GM18517 (cell line): ENCODE results near the gene MOGAT2.

Experiments
- ATAC-seq: cut with Tn5 transposase; IDR thresholded peaks from one replicate; pipeline ENCODE4 v1.9.1; 2021; ENCODE audit warnings: mild to moderate bottlenecking, moderate library complexity; ENCODE audit not compliant: unreplicated experiment

The MOGAT2 gene

GRCh38 chr11:75777461-75778110 lies 59.9 kb downstream of the MOGAT2 start:
- no peak for ATAC-seq

DNA sequence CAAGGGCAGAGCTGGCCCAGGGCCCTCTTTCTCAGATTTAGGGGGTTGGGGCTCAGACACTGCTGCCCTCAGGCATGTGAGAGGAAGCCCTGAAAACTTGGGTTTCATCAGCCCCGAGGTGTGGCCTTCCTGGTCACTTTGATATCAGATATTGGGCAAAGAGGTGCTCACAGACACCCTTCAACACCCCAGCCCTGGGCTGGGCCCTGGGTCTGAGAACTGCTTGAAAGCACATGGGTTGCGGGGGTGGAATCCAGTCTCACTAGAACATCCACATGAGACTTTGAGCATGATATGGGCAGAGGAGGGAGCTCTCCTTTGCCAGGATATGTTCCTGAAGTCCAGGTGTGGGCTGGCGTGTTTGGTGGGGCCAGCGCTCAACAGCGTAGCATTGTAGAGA lies 61.3 kb downstream of the MOGAT2 start:
- ATAC-seq: no peak

GRCh38 chr11:75779960-75780359 lies 62.3 kb downstream of the MOGAT2 start:
- ATAC-seq: no peak

DNA sequence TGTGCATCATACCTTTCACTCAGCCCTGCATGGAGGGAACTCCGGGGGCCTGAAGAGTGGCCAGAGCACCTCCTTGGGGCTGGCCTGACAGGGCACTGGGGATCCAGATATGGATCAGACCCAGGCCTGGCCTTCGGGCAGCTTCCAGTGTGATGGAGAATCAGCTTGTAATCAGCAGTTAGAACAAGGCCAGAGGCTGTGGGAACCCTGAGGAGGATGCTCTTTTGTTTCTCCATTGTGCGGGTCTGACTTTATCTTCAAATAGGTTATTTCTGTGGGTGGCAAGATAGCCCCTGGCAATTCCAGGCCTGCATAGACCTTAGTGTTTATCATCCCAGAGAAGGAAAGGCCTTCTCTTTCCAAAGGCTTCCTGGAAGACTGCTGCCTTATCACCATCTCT lies 63.2 kb downstream of the MOGAT2 start:
- no peak for ATAC-seq

DNA sequence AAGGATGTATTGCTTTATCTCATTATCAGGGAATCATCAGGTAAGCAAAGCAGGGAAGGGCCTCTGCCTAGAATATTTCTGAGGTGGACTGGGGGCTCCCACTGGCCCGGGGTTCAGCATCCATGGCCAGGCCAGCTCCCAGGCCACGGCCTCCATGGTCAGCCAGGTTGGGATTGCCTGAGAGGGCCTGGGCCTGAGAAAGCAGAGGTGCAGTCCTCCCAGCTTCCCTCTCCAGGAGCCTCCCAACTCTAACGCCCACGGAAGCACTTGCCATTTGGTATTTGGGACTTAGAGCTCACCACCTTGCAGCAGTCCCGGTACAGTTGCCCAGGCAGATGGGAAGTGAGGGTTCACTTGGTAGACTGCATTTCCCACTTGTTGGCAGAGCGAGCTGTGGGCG lies 63.7 kb downstream of the MOGAT2 start:
- ATAC-seq: no peak

GRCh38 chr11:75781831-75782230 lies 64.2 kb downstream of the MOGAT2 start:
- ATAC-seq: no peak
